KMS-11 (cell line): ENCODE measurements around the gene MYO16.

Experiments
- H2AFZ ChIP-seq: fragments of 200-600 bp; sonication (generic); 2 replicates; pipeline ENCODE4 v1.6.1; 2016; ENCODE audit warnings: antibody characterized with exemption, mixed run types, low read depth
- H3K27ac ChIP-seq: fragments of 200-600 bp; sonication (generic); 2 replicates; pipeline ENCODE4 v1.6.1; 2016; ENCODE audit warnings: mild to moderate bottlenecking, mixed run types
- H3K27me3 ChIP-seq: fragments of 200-600 bp; sonication (generic); 2 replicates; pipeline ENCODE4 v1.6.1; 2017; ENCODE audit warnings: mild to moderate bottlenecking, low read depth, mixed run types, moderate library complexity; ENCODE audit not compliant: insufficient read depth
- H3K36me3 ChIP-seq: fragments of 200-600 bp; sonication (generic); 2 replicates; pipeline ENCODE4 v1.6.1; 2017; ENCODE audit warnings: mild to moderate bottlenecking, mixed run types; ENCODE audit not compliant: insufficient read depth
- H3K4me1 ChIP-seq: fragments of 200-600 bp; sonication (generic); 2 replicates; pipeline ENCODE4 v1.6.1; 2016; ENCODE audit warnings: mild to moderate bottlenecking, low read depth, mixed run types; ENCODE audit not compliant: poor library complexity, severe bottlenecking
- H3K4me2 ChIP-seq: fragments of 200-600 bp; sonication (generic); 2 replicates; pipeline ENCODE4 v1.7.0; 2016; ENCODE audit warnings: mild to moderate bottlenecking, mixed run types
- H3K4me3 ChIP-seq: fragments of 200-600 bp; sonication (generic); IDR thresholded peaks from 2 replicates; pipeline ENCODE4 v1.6.1; 2017; ENCODE audit warnings: low read depth, low read length, mixed read lengths; ENCODE audit not compliant: insufficient read depth
- H3K79me2 ChIP-seq: fragments of 200-600 bp; sonication (generic); 2 replicates; pipeline ENCODE4 v1.6.1; 2016; ENCODE audit warnings: low read depth, mixed run types; ENCODE audit not compliant: insufficient read depth
- H3K9ac ChIP-seq: fragments of 200-600 bp; sonication (generic); 2 replicates; pipeline ENCODE4 v1.6.1; 2016; ENCODE audit warnings: mild to moderate bottlenecking, mixed run types
- H4K20me1 ChIP-seq: fragments of 200-600 bp; sonication (generic); 2 replicates; pipeline ENCODE4 v1.6.1; 2016; ENCODE audit warnings: mild to moderate bottlenecking, mixed run types; ENCODE audit not compliant: insufficient read depth
- TF ChIP-seq, protein P1 (sequence below): fragments of 200-600 bp; sonication (generic); conservative IDR thresholded peaks from 2 replicates; pipeline ENCODE4 v1.6.1; 2017; ENCODE audit warnings: low read depth, mild to moderate bottlenecking, antibody characterized with exemption, low read length, moderate library complexity, mixed read lengths

MYO16 gene

DNA sequence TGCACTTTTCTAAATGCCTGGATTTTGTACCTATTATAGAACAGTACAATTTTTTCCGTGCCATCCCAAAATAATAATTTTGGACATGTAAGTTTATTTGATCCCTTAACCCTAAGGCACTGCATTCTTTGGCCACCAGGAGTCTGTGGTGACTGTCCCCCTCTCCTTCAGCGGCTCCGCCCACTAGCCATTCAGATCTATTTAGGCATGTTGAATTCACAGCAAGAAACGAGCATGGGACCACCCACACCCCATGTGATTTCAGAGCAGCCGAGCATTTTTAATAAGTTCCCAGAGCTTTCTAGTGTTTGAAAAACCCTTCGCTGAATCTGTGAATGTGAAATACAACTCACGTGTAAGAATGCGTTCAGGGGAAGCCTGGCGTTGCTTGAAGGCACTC, 567.5 kb downstream of the MYO16 start:
- H4K20me1 ChIP-seq = no peaks in the 10 kb centered on the region
- TF ChIP-seq, protein P1, sequence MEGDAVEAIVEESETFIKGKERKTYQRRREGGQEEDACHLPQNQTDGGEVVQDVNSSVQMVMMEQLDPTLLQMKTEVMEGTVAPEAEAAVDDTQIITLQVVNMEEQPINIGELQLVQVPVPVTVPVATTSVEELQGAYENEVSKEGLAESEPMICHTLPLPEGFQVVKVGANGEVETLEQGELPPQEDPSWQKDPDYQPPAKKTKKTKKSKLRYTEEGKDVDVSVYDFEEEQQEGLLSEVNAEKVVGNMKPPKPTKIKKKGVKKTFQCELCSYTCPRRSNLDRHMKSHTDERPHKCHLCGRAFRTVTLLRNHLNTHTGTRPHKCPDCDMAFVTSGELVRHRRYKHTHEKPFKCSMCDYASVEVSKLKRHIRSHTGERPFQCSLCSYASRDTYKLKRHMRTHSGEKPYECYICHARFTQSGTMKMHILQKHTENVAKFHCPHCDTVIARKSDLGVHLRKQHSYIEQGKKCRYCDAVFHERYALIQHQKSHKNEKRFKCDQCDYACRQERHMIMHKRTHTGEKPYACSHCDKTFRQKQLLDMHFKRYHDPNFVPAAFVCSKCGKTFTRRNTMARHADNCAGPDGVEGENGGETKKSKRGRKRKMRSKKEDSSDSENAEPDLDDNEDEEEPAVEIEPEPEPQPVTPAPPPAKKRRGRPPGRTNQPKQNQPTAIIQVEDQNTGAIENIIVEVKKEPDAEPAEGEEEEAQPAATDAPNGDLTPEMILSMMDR = no peak

DNA sequence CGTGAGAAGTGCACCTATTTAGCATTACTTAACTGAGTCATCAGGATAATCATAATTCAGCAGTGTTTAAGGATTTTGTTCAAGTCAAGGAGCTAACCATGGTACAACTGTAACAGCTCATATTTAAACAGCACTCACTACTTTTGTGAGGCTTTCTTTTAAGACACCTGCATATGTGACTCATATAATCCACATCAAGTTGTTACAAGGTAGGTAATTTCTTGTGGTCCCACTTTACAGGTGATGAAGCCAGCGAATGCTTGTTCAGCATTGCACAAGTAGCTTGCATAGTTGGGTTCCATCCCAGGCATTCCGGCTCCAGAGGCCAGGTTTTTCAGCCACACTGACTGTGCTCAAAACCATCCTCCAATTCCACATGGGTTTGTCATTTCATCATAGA, 569.2 kb downstream of the MYO16 start:
- H3K27me3 ChIP-seq = no peaks in the 10 kb centered on the region
- H3K79me2 ChIP-seq = no peaks in the 10 kb centered on the region
- no peak overlapping the region for H3K4me2 ChIP-seq
- no peaks in the 10 kb centered on the region for H3K4me1 ChIP-seq
- no peak overlapping the region for H3K4me3 ChIP-seq
- H3K9ac ChIP-seq = no peak overlapping the region
- no peaks in the 10 kb centered on the region for H4K20me1 ChIP-seq
- H3K27ac ChIP-seq = no peak overlapping the region
- no peak overlapping the region for H2AFZ ChIP-seq
- TF ChIP-seq, protein P1 = no peak
- no peaks in the 10 kb centered on the region for H3K36me3 ChIP-seq

More for the DNA sequence above, 567.5 kb downstream of the MYO16 start:
- no peaks in the 10 kb centered on the region for H3K27me3 ChIP-seq
- H3K4me2 ChIP-seq = no peak overlapping the region
- no peak overlapping the region for H3K4me3 ChIP-seq
- no peaks in the 10 kb centered on the region for H3K4me1 ChIP-seq
- no peak overlapping the region for H3K27ac ChIP-seq
- H3K9ac ChIP-seq = no peak overlapping the region
- no peak overlapping the region for H2AFZ ChIP-seq
- no peaks in the 10 kb centered on the region for H3K79me2 ChIP-seq
- no peaks in the 10 kb centered on the region for H3K36me3 ChIP-seq

DNA sequence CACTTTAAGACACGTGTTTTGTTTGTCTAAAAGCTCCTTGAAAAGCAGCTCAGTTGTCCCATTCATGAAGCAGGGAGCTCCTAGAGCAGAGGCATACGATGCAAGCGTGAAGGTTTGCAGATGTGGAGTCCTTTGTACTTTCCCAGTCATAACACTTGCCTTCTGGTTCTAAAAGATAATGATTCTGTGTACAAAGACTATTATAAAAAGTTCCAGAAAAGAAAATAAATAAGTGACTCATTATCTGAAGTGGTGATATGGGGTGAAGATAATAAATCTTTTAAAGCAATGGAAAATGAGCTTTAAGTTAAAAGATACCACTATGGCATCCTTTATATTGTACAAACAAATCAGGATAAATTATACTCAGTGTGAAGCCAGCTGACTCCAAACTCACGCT, 569.9 kb downstream of the MYO16 start:
- no peaks in the 10 kb centered on the region for H3K27me3 ChIP-seq
- no peaks in the 10 kb centered on the region for H3K79me2 ChIP-seq
- no peak overlapping the region for H3K4me2 ChIP-seq
- H3K27ac ChIP-seq = no peak overlapping the region
- TF ChIP-seq, protein P1 = no peak
- H2AFZ ChIP-seq = no peak overlapping the region
- H3K4me1 ChIP-seq = no peaks in the 10 kb centered on the region
- H3K36me3 ChIP-seq = no peaks in the 10 kb centered on the region
- no peak overlapping the region for H3K9ac ChIP-seq
- no peak overlapping the region for H3K4me3 ChIP-seq
- no peaks in the 10 kb centered on the region for H4K20me1 ChIP-seq

DNA sequence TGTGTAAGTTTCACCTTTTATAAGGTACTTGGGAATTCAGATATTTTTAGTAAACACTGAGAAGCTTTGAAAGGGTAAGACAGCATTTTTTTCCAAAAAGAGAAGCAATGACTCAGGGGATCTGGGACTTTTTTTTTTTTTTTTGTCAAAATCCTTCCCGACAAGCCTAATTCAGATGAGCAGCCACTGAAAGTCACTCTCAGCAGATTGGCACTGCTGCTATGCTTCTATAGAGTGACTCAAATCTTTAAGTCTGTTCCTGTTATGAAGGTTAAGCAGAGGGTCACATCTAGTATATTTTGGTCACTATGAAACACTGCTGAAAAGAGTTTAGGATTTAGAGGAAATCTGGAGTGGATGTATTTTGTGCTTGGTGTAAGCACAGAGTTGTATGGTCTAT, 571.1 kb downstream of the MYO16 start:
- Histone ChIP-seq H2AFZ (no peak overlapping the region), H3K27ac (no peak overlapping the region), H3K79me2 (no peaks in the 10 kb centered on the region), H3K9ac (no peak overlapping the region), H3K36me3 (no peaks in the 10 kb centered on the region), H4K20me1 (no peaks in the 10 kb centered on the region), H3K4me2 (no peak overlapping the region), H3K4me3 (no peak overlapping the region), H3K27me3 (no peaks in the 10 kb centered on the region), H3K4me1 (no peaks in the 10 kb centered on the region)
- TF ChIP-seq, protein P1 = no peak
